NCI-H1092 treated with DMSO at 0.1 percent for 48 hours (cell line): ENCODE data around the gene MLH1.

Source experiments
- DNase-seq: peaks from one replicate; lab custom pipeline; 2025; lab: John Stamatoyannopoulos, UW

MLH1 gene

DNA sequence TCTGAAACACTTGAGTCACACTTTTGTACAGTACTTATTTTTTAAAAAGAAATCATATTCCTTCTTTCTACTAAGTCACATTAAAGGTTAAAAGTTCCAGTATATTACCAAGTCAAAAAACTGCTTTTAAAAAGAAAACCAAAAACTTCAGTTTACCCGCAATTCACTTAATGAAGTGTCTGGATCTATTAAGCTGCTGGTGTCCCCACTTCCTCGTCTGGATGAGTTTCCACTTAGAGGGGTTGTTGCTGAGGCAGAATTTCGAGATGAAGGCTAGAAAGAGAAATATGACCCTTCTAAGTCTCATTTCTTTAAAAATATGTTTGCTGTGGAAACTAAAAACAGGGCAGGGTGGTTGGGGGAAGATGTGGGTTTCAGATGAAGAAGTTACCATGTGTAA, 101.3 kb downstream of the MLH1 start:
- DNase-seq = no peak

DNA sequence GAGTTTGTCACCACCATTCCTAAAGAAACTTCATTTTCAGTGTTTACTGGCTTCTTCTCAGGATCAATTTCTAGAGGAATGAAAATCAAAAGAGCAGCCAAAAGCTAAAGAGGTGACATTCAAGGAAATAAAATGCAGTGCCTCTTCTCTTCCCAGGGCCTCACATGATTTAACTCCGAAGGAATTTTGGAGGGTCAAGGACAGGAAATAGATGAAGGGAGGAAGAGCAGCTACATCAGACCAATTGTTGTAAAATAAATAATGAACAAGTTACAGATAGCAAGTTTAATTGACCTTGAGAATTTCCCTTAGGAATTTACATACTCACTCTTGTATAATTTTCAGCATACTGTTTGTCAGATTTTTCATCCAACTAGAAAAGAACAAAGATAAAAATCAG, 103.0 kb downstream of the MLH1 start:
- DNase-seq = no peak

DNA sequence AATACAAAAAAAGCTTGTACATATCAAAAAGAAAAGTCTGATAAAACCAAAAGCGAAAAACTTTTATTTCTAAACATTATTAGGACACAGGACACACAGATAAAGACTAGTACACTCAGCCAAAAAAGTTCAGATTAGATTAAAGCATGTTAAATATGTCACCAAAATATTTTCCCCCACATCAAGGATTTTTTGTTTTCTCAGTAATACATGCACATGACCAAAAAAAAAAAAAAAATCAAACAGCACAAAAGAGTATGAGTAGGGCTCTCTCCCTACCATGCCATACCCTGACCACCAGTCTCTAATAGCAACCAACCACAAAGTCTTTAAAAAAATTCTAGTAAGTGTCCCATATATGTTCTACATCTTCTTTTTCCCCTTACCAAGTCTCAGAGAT, 103.7 kb downstream of the MLH1 start:
- no peak for DNase-seq

DNA sequence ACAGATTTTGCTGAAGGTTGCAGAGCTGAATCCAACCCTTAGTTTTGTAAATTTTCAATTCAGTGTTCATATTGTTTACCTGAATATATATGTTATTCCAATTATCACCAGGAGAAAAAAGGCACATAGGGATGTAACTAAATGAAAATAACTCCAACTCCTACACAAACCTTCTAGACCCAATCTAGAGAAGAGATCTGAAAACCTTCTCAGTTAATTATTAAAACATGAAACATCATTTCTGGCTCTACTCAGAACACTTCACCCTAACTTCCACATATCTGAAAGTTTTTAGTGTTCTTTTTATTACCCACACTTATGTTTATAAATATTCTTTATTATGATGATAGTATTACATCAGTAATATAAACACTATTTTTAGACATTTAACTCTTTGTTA, 104.5 kb downstream of the MLH1 start:
- no peak for DNase-seq

DNA sequence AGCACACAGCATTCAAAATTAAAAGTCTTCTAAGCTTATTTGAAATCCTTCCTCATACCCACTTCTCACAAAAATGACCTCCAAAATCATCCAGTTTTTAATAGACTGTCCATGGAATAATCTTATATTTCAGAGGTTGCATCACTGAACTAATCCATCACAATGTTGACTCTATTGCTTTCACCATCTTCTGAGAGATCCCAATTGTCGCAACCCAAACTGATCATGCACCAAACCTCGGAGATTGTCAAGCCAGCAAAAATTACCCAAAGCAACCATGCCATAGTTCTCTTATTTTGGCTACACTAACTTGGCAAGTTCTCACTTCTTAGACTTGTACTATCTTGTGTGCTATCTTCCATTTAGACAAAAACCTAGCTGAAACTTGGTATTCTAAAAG, 105.6 kb downstream of the MLH1 start:
- no peak for DNase-seq

DNA sequence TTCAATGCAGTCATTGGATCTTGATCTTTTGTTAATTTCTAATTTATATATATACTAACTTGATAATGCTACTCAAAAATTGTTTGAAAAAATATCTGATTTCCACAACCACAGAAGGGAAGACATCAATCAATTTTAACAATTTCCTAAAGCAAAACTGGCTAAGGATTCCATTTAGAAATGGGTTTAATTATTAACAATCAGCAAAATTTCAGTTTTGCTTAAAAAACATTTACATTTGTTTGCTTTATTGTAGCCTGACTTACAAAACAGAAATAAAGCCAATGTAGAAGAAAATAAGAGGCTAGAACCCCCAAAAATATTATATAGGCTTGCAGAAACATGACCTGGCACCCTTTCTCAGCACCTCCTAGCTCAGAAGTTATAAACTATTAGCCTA, 106.2 kb downstream of the MLH1 start:
- no peak for DNase-seq

DNA sequence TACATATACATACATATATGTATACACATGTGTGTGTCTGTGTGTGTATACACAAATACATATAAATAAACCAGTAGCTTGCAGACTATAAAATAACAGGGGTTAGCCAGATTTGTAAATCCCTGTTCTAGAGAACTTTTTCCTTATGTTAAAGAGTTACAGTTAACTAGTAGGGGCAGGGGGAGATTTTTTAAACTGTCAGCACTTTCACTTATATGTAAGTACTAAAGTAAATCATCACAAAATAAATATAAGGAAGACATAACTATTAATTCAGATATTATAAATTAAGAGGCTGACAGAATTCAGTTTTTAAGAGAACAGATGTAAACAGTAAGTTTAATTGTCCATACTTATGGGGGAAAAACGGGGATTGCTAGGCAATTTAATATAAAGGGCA, 107.1 kb downstream of the MLH1 start:
- DNase-seq = no peak
